H9 (cell line): ENCODE data around the gene TBL1Y. TPM values are rescaled to one million over a fixed set of nuclear protein-coding genes. Genes with fewer than 3 reads are reported as not detected.

Source experiments
- DNase-seq: peaks from one replicate; pipeline ENCODE4 v3.0.0-alpha.2; 2017
- H2AFZ ChIP-seq: one replicate; pipeline ENCODE4 v1.6.1; 2013; ENCODE audit warnings: mild to moderate bottlenecking, low read length, control low read depth, moderate library complexity
- H2AK5ac ChIP-seq: 2 replicates; pipeline ENCODE4 v1.6.1; 2013; ENCODE audit warnings: low read length, control low read depth, mixed read lengths; ENCODE audit not compliant: insufficient read length
- H2BK120ac ChIP-seq: one replicate; pipeline ENCODE4 v1.6.1; 2013; ENCODE audit warnings: low read depth, mild to moderate bottlenecking, low read length, control low read depth, inconsistent platforms; ENCODE audit not compliant: poor library complexity, severe bottlenecking
- H2BK12ac ChIP-seq: 2 replicates; pipeline ENCODE4 v1.6.1; 2013; ENCODE audit warnings: low read length, control low read depth, mixed read lengths, low read depth; ENCODE audit not compliant: insufficient read length
- H2BK15ac ChIP-seq: 2 replicates; pipeline ENCODE4 v1.6.1; 2013; ENCODE audit warnings: low read depth, low read length, control low read depth
- H2BK20ac ChIP-seq: one replicate; pipeline ENCODE4 v1.6.1; 2013; ENCODE audit warnings: low read depth, mild to moderate bottlenecking, low read length, control low read depth, inconsistent platforms; ENCODE audit not compliant: poor library complexity, severe bottlenecking
- H2BK5ac ChIP-seq: 2 replicates; pipeline ENCODE4 v1.6.1; 2013; ENCODE audit warnings: low read length, control low read depth, mixed read lengths; ENCODE audit not compliant: insufficient read length
- H3K14ac ChIP-seq: 2 replicates; pipeline ENCODE4 v1.6.1; 2013; ENCODE audit warnings: low read length, control low read depth; ENCODE audit not compliant: insufficient read depth
- H3K18ac ChIP-seq: 2 replicates; pipeline ENCODE4 v1.6.1; 2013; ENCODE audit warnings: low read depth, mild to moderate bottlenecking, mixed read lengths, low read length, control low read depth; ENCODE audit not compliant: insufficient read length
- H3K23ac ChIP-seq: 2 replicates; pipeline ENCODE4 v1.6.1; 2013; ENCODE audit warnings: low read length, control low read depth, mixed read lengths, low read depth; ENCODE audit not compliant: insufficient read length
- H3K23me2 ChIP-seq: 2 replicates; pipeline ENCODE4 v1.6.1; 2013; ENCODE audit warnings: low read depth, mild to moderate bottlenecking, mixed read lengths, low read length, control low read depth; ENCODE audit not compliant: insufficient read length, poor library complexity, severe bottlenecking
- H3K27ac ChIP-seq: 2 replicates; pipeline ENCODE4 v1.5.1; 2013; ENCODE audit warnings: low read length, control low read depth, mixed read lengths, low read depth; ENCODE audit not compliant: insufficient read length
- H3K27me3 ChIP-seq: 2 replicates; pipeline ENCODE4 v1.6.1; 2013; ENCODE audit warnings: low read length, control low read depth, inconsistent platforms; ENCODE audit not compliant: insufficient read depth
- H3K4ac ChIP-seq: 2 replicates; pipeline ENCODE4 v1.6.1; 2013; ENCODE audit warnings: low read depth, mild to moderate bottlenecking, control low read depth, inconsistent platforms, low read length, moderate library complexity
- H3K4me1 ChIP-seq: 2 replicates; pipeline ENCODE4 v1.6.1; 2013; ENCODE audit warnings: low read length, control low read depth, inconsistent platforms; ENCODE audit not compliant: insufficient read depth
- H3K4me2 ChIP-seq: 2 replicates; pipeline ENCODE4 v1.6.1; 2013; ENCODE audit warnings: low read length, control low read depth, mixed read lengths; ENCODE audit not compliant: insufficient read length, insufficient read depth
- H3K56ac ChIP-seq: 2 replicates; pipeline ENCODE4 v1.6.1; 2013; ENCODE audit warnings: low read depth, mild to moderate bottlenecking, mixed read lengths, low read length, control low read depth; ENCODE audit not compliant: insufficient read length
- H3K79me1 ChIP-seq: 2 replicates; pipeline ENCODE4 v1.6.1; 2013; ENCODE audit warnings: low read depth, mild to moderate bottlenecking, moderate library complexity, low read length, control low read depth, inconsistent platforms; ENCODE audit not compliant: insufficient read depth, poor library complexity, severe bottlenecking
- H3K79me2 ChIP-seq: 2 replicates; pipeline ENCODE4 v1.6.1; 2013; ENCODE audit warnings: low read length, control low read depth, inconsistent platforms; ENCODE audit not compliant: insufficient read depth
- H3K9ac ChIP-seq: 2 replicates; pipeline ENCODE4 v1.6.1; 2013; ENCODE audit warnings: low read length, control low read depth, mixed read lengths; ENCODE audit not compliant: insufficient read length; ENCODE audit errors: extremely low read depth
- H3K9me3 ChIP-seq: one replicate; pipeline ENCODE4 v1.6.1; 2013; ENCODE audit warnings: low read depth, low read length, inconsistent platforms; ENCODE audit not compliant: control insufficient read depth
- H3T11ph ChIP-seq: one replicate; pipeline ENCODE4 v1.6.1; 2013; ENCODE audit warnings: mild to moderate bottlenecking, low read length, control low read depth, inconsistent platforms
- H4K20me1 ChIP-seq: one replicate; pipeline ENCODE4 v1.6.1; 2013; ENCODE audit not compliant: control insufficient read depth, insufficient read length, insufficient read depth
- H4K5ac ChIP-seq: 2 replicates; pipeline ENCODE4 v1.6.1; 2013; ENCODE audit warnings: low read depth, mild to moderate bottlenecking, mixed read lengths, low read length, control low read depth; ENCODE audit not compliant: insufficient read length
- H4K8ac ChIP-seq: replicated peaks from 2 replicates; pipeline ENCODE4 v1.6.1; 2013; ENCODE audit warnings: low read length, control low read depth, mixed read lengths, low read depth; ENCODE audit not compliant: insufficient read length
- H4K91ac ChIP-seq: 2 replicates; pipeline ENCODE4 v1.6.1; 2013; ENCODE audit warnings: low read depth, mild to moderate bottlenecking, moderate library complexity, mixed read lengths, low read length, control low read depth; ENCODE audit not compliant: insufficient read length
- H3K27ac Mint-ChIP-seq, 3 experiments: 2 replicates in 2 of 3; 3 replicates in 1 of 3; pipeline ENCODE4 v1.8.0; 2020 to 2021; ENCODE audit warnings: mixed read lengths in 3 of 3, mild to moderate bottlenecking in 1 of 3, moderate library complexity in 1 of 3
- H3K27me3 Mint-ChIP-seq: 2 replicates; pipeline ENCODE4 v1.8.0; 2021; ENCODE audit warnings: low read depth, mild to moderate bottlenecking, moderate library complexity, mixed read lengths
- H3K36me3 Mint-ChIP-seq, 3 experiments: 2 replicates in 2 of 3; 3 replicates in 1 of 3; pipeline ENCODE4 v1.8.0; 2020 to 2021; ENCODE audit warnings: low read depth in 3 of 3, mixed read lengths in 3 of 3; ENCODE audit not compliant: insufficient read depth in 1 of 3
- H3K4me1 Mint-ChIP-seq, 2 experiments: 2 replicates each; pipeline ENCODE4 v1.8.0; 2020; ENCODE audit warnings: mixed read lengths in 2 of 2
- H3K4me3 Mint-ChIP-seq, 2 experiments: 2 replicates in 1 of 2; 3 replicates in 1 of 2; pipeline ENCODE4 v1.8.0; 2020 to 2021; ENCODE audit warnings: mild to moderate bottlenecking in 2 of 2, mixed read lengths in 2 of 2, moderate library complexity in 1 of 2
- H3K9me3 Mint-ChIP-seq, 2 experiments: 2 replicates in 1 of 2; 3 replicates in 1 of 2; pipeline ENCODE4 v1.8.0; 2020; ENCODE audit warnings: mild to moderate bottlenecking in 2 of 2, mixed read lengths in 2 of 2, moderate library complexity in 1 of 2
- CTCF ChIP-seq: fragments of 200-600 bp; sonication (generic); conservative IDR thresholded peaks from 3 replicates; pipeline ENCODE4 v1.8.0; 2021; ENCODE audit warnings: antibody characterized with exemption, mild to moderate bottlenecking
- WGBS: extraction: QIAGEN DNeasy Blood & Tissue Kit; methylation state at CpG from one replicate; pipeline ENCODE4 v1.1.7; 2013; ENCODE audit warnings: missing lambda C conversion rate, low lambda C conversion rate, mixed read lengths; ENCODE audit not compliant: insufficient read length; ENCODE audit errors: extremely low coverage; 5-methylcytosine and 5-hydroxymethylcytosine counted together
- total RNA-seq: library from RNA; stranded (reverse); gene quantifications from 2 replicates; pipeline ENCODE4 v1.2.1, GENCODE V29; 2021

Gene TBL1Y
- total RNA-seq, 1 experiment from 2014 or later = not detected

GRCh38 chrY:6928265-6928664 lies 17.8 kb downstream of the TBL1Y start:
- no peaks in the 10 kb centered on the region for H3K9me3 ChIP-seq
- no peak for TF ChIP-seq CTCF
- no peak overlapping the region for H2BK20ac ChIP-seq
- H2BK15ac ChIP-seq = no peak overlapping the region
- no peaks in the 10 kb centered on the region for H3K27me3 Mint-ChIP-seq
- no peak overlapping the region for H3K27ac Mint-ChIP-seq
- H2BK12ac ChIP-seq = no peak overlapping the region
- no peaks in the 10 kb centered on the region for H4K20me1 ChIP-seq
- H3K9ac ChIP-seq = no peak overlapping the region
- no peak overlapping the region for H3K4me3 Mint-ChIP-seq
- no peak overlapping the region for H2AFZ ChIP-seq
- H4K91ac ChIP-seq = no peak overlapping the region
- no peak overlapping the region for H2BK5ac ChIP-seq
- no peak overlapping the region for H3K4me2 ChIP-seq
- no CpG with 5 or more reads among the region's 4 CpGs for WGBS
- no peaks in the 10 kb centered on the region for H3K23me2 ChIP-seq
- no peak overlapping the region for H3K4ac ChIP-seq
- no peaks in the 10 kb centered on the region for H3K79me1 ChIP-seq
- H4K8ac ChIP-seq = no peak overlapping the region
- H3K14ac ChIP-seq = no peak overlapping the region
- H2AK5ac ChIP-seq = no peak overlapping the region
- H3K4me1 Mint-ChIP-seq = no peaks in the 10 kb centered on the region
- H3K79me2 ChIP-seq = no peaks in the 10 kb centered on the region
- DNase-seq = no peak
- H3K56ac ChIP-seq = no peak overlapping the region
- no peak overlapping the region for H3K23ac ChIP-seq
- H3K4me1 ChIP-seq = no peaks in the 10 kb centered on the region
- no peaks in the 10 kb centered on the region for H3K36me3 Mint-ChIP-seq
- no peaks in the 10 kb centered on the region for H3K9me3 Mint-ChIP-seq
- no peak overlapping the region for H2BK120ac ChIP-seq
- no peak overlapping the region for H3K27ac ChIP-seq
- H3K18ac ChIP-seq = no peak overlapping the region
- no peaks in the 10 kb centered on the region for H3K27me3 ChIP-seq
- no peak overlapping the region for H3T11ph ChIP-seq
- H4K5ac ChIP-seq = no peak overlapping the region
